WERI-Rb-1 (cell line): ENCODE data around the gene MUC15.

Source experiments
- DNase-seq: peaks from one replicate; pipeline ENCODE4 v3.0.0-alpha.2; 2020
- H3K27ac ChIP-seq: fragments of 250-450 bp; sonication (Bioruptor Pico); 2 replicates; pipeline ENCODE4 v1.5.1; 2020; ENCODE audit warnings: mild to moderate bottlenecking, moderate library complexity
- H3K27me3 ChIP-seq: fragments of 250-450 bp; sonication (Bioruptor Pico); 2 replicates; pipeline ENCODE4 v1.5.1; 2021; ENCODE audit warnings: mild to moderate bottlenecking, low read depth, moderate library complexity; ENCODE audit not compliant: insufficient read depth, severe bottlenecking
- H3K36me3 ChIP-seq: fragments of 250-450 bp; sonication (Bioruptor Pico); 2 replicates; pipeline ENCODE4 v1.5.1; 2020; ENCODE audit warnings: mild to moderate bottlenecking, moderate library complexity
- H3K4me3 ChIP-seq: 2 replicates; pipeline ENCODE4 v1.5.1; 2011; ENCODE audit warnings: low read depth, mild to moderate bottlenecking, control low read depth, low read length
- H3K9me3 ChIP-seq: fragments of 250-450 bp; sonication (Bioruptor Pico); 2 replicates; pipeline ENCODE4 v1.5.1; 2021; ENCODE audit warnings: mild to moderate bottlenecking, moderate library complexity; ENCODE audit not compliant: severe bottlenecking
- TF ChIP-seq, protein P1 (sequence below): IDR thresholded peaks from 2 replicates; pipeline ENCODE4 v1.5.1; 2011; ENCODE audit warnings: low read depth, mild to moderate bottlenecking, control low read depth, inconsistent platforms, low read length

MUC15 gene

DNA sequence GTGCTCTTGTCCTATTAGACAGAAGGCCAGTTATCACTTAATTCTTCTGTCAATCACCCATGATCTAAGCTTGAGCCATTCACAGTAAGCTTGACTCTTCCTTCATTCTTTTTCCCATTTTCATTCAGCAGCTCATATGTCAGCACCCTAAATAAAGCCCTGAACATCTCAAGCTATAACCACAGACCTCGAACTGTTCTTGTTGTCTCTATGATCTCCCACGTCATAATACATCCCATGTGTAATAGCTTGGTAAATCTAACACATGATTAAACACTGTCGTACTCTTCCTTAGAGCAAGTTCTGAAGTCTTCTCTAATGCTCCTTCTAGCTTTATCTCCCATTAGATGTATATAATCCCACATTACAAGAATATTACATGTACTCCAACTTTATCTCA lies 14.4 kb downstream of the MUC15 start:
- Histone ChIP-seq H3K27me3 (no peaks in the 10 kb centered on the region), H3K36me3 (no peaks in the 10 kb centered on the region), H3K9me3 (no peaks in the 10 kb centered on the region), H3K4me3 (no peak overlapping the region), H3K27ac (no peak overlapping the region)
- TF ChIP-seq, protein P1, sequence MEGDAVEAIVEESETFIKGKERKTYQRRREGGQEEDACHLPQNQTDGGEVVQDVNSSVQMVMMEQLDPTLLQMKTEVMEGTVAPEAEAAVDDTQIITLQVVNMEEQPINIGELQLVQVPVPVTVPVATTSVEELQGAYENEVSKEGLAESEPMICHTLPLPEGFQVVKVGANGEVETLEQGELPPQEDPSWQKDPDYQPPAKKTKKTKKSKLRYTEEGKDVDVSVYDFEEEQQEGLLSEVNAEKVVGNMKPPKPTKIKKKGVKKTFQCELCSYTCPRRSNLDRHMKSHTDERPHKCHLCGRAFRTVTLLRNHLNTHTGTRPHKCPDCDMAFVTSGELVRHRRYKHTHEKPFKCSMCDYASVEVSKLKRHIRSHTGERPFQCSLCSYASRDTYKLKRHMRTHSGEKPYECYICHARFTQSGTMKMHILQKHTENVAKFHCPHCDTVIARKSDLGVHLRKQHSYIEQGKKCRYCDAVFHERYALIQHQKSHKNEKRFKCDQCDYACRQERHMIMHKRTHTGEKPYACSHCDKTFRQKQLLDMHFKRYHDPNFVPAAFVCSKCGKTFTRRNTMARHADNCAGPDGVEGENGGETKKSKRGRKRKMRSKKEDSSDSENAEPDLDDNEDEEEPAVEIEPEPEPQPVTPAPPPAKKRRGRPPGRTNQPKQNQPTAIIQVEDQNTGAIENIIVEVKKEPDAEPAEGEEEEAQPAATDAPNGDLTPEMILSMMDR = no peak
- no peak for DNase-seq

- Histone ChIP-seq H3K27me3 (no peaks in the 10 kb centered on the region), H3K36me3 (no peaks in the 10 kb centered on the region), H3K27ac (no peak overlapping the region), H3K9me3 (no peaks in the 10 kb centered on the region), H3K4me3 (no peak overlapping the region)
- TF ChIP-seq, protein P1 = no peak
- no peak for DNase-seq
Observed at GRCh38 chr11:26556582-26556981, 15.5 kb downstream of the MUC15 start.

DNA sequence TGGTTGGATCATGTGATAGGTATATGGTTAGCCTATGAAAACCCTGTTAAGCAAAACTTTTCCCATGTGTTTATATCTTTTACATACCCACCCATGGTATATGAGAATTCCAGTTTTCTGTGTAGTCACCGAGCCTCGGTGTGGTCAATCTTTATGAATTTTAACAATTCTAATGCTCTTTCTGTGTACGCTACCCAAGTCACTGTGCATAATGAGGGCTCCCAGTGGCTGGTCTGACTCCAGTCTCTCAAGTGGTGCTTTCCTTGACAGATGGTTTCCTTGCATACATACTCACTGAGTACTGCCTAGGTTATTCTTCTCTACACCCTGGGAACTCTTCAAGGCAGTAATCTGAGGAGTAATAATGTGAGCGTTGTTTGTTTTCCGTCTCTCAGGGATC lies 17.6 kb downstream of the MUC15 start:
- Histone ChIP-seq H3K27ac (no peak overlapping the region), H3K36me3 (no peaks in the 10 kb centered on the region), H3K9me3 (no peaks in the 10 kb centered on the region), H3K27me3 (no peaks in the 10 kb centered on the region), H3K4me3 (no peak overlapping the region)
- TF ChIP-seq, protein P1 = no peak
- no peak for DNase-seq

DNA sequence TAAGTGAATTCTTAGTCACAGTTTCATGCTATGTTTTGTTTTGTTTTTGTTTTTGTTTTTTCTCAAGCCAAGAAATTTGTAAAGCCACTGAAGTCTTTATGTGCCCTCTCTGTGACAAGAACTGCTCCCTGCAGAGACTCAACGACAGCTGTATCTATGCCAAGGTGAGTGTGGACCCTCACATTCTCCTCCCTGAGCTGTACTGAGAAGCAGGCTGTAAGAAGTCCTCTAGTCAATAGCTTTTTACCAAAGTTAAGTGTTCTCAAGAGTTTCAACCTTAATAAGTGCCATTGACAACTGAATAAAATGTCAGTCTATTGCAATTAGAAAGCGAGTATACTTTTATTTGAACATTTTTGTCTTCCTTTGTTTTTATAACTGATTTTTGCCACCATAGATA lies 18.9 kb downstream of the MUC15 start:
- H3K36me3 ChIP-seq = no peaks in the 10 kb centered on the region
- H3K4me3 ChIP-seq = no peak overlapping the region
- TF ChIP-seq, protein P1 = no peak
- H3K27ac ChIP-seq = no peak overlapping the region
- DNase-seq = no peak
- no peaks in the 10 kb centered on the region for H3K27me3 ChIP-seq
- H3K9me3 ChIP-seq = no peaks in the 10 kb centered on the region

- H3K27ac ChIP-seq = no peak overlapping the region
- H3K27me3 ChIP-seq = no peaks in the 10 kb centered on the region
- TF ChIP-seq, protein P1 = no peak
- H3K36me3 ChIP-seq = no peaks in the 10 kb centered on the region
- H3K4me3 ChIP-seq = no peak overlapping the region
- no peaks in the 10 kb centered on the region for H3K9me3 ChIP-seq
- DNase-seq = no peak
Observed at GRCh38 chr11:26551186-26551801, 20.8 kb downstream of the MUC15 start.

GRCh38 chr11:26550022-26550421 lies 22.0 kb downstream of the MUC15 start:
- TF ChIP-seq, protein P1 = no peak
- no peak overlapping the region for H3K4me3 ChIP-seq
- H3K27me3 ChIP-seq = no peaks in the 10 kb centered on the region
- no peak for DNase-seq
- no peaks in the 10 kb centered on the region for H3K9me3 ChIP-seq
- no peaks in the 10 kb centered on the region for H3K36me3 ChIP-seq
- H3K27ac ChIP-seq = no peak overlapping the region
